ENCODE data around the gene SLC12A7. TPM values are rescaled to one million over a fixed set of nuclear protein-coding genes. Genes with fewer than 3 reads are reported as not detected.

SLC12A7 gene
- polyA plus RNA-seq, 1 donor (not counting 4 experiments of a cell fraction or from before 2014, with no cell fraction given), result 1.5 TPM

- Histone ChIP-seq H3K79me2 (ENCODE audit: control insufficient read depth, insufficient read depth, low read length) (no peaks in the 10 kb centered on the region), H3K4me1 (ENCODE audit: control insufficient read depth, extremely low read depth, insufficient read depth, low read length) (peaks cover 2% of the 10 kb centered on the region), H2AFZ (ENCODE audit: control insufficient read depth, low read length) (no peak overlapping the region), H3K9me3 (ENCODE audit: control insufficient read depth, low read depth, low read length) (no peaks in the 10 kb centered on the region), H3K4me3 (ENCODE audit: control insufficient read depth in 2 of 3, extremely low read depth in 1 of 3, insufficient read depth in 2 of 3, low read depth in 1 of 3, low read length in 3 of 3) (no peak overlapping the region), H3K36me3 (ENCODE audit: control insufficient read depth in 2 of 2, extremely low read depth in 1 of 2, insufficient read depth in 2 of 2, low read length in 2 of 2) (no peaks in the 10 kb centered on the region), H3K27ac (ENCODE audit: control insufficient read depth, insufficient read depth, low read length) (no peak overlapping the region), H3K4me2 (ENCODE audit: control insufficient read depth, extremely low read depth, insufficient read depth, low read depth, low read length) (no peak overlapping the region), H3K9ac (ENCODE audit: control insufficient read depth, extremely low read depth, insufficient read depth, low read length) (no peak overlapping the region), H4K20me1 (ENCODE audit: control insufficient read depth, extremely low read depth, insufficient read depth, low read length) (no peaks in the 10 kb centered on the region), H3K27me3 (ENCODE audit: control insufficient read depth, extremely low read depth, insufficient read depth, low read length) (peaks cover 53% of the 10 kb centered on the region), H3K9me1 (ENCODE audit: control insufficient read depth, extremely low read depth, insufficient read depth, low read length) (no peaks in the 10 kb centered on the region)
- dilution Hi-C loops (cut with MboI; ENCODE audit: extremely low pct_ligation_motif_present, low sequenced_read_pairs), result no loop called here
- DNase-seq (ENCODE audit: low read depth, low spot score), result no peak
- FAIRE-seq, result no peak
- no peak for TF ChIP-seq CTCF (optimal IDR thresholded peaks at IDR 0.05 in 1 of 3, IDR thresholded peaks at IDR 0.05 in 1 of 3, conservative IDR thresholded peaks at IDR 0.05 in 1 of 3; ENCODE audit: extremely low read depth in 1 of 3, insufficient read depth in 2 of 3, low read length in 3 of 3)
- TF ChIP-seq EZH2 (IDR thresholded peaks at IDR 0.05; ENCODE audit: low read length), result no peak
Measured at GRCh38 chr5:1125030-1125357, 13.1 kb upstream of the SLC12A7 start.

- Histone ChIP-seq H3K27ac (ENCODE audit: control insufficient read depth, insufficient read depth, low read length) (no peak overlapping the region), H2AFZ (ENCODE audit: control insufficient read depth, low read length) (no peak overlapping the region), H3K9me3 (ENCODE audit: control insufficient read depth, low read depth, low read length) (no peaks in the 10 kb centered on the region), H3K4me3 (ENCODE audit: control insufficient read depth in 2 of 3, extremely low read depth in 1 of 3, insufficient read depth in 2 of 3, low read depth in 1 of 3, low read length in 3 of 3) (no peak overlapping the region), H3K36me3 (ENCODE audit: control insufficient read depth in 2 of 2, extremely low read depth in 1 of 2, insufficient read depth in 2 of 2, low read length in 2 of 2) (no peaks in the 10 kb centered on the region), H3K27me3 (ENCODE audit: control insufficient read depth, extremely low read depth, insufficient read depth, low read length) (peaks cover 53% of the 10 kb centered on the region), H4K20me1 (ENCODE audit: control insufficient read depth, extremely low read depth, insufficient read depth, low read length) (no peaks in the 10 kb centered on the region), H3K4me1 (ENCODE audit: control insufficient read depth, extremely low read depth, insufficient read depth, low read length) (no peaks in the 10 kb centered on the region), H3K79me2 (ENCODE audit: control insufficient read depth, insufficient read depth, low read length) (no peaks in the 10 kb centered on the region), H3K9me1 (ENCODE audit: control insufficient read depth, extremely low read depth, insufficient read depth, low read length) (no peaks in the 10 kb centered on the region), H3K4me2 (ENCODE audit: control insufficient read depth, extremely low read depth, insufficient read depth, low read depth, low read length) (no peak overlapping the region), H3K9ac (ENCODE audit: control insufficient read depth, extremely low read depth, insufficient read depth, low read length) (no peak overlapping the region)
- dilution Hi-C loops (cut with MboI; ENCODE audit: extremely low pct_ligation_motif_present, low sequenced_read_pairs), result no loop called here
- TF ChIP-seq CTCF (optimal IDR thresholded peaks at IDR 0.05 in 1 of 3, IDR thresholded peaks at IDR 0.05 in 1 of 3, conservative IDR thresholded peaks at IDR 0.05 in 1 of 3; ENCODE audit: extremely low read depth in 1 of 3, insufficient read depth in 2 of 3, low read length in 3 of 3), result no peak
- TF ChIP-seq EZH2 (IDR thresholded peaks at IDR 0.05; ENCODE audit: low read length), result no peak
- DNase-seq (ENCODE audit: low read depth, low spot score), result no peak
- no peak for FAIRE-seq
Measured at GRCh38 chr5:1124205-1125029, 12.6 kb upstream of the SLC12A7 start.

Data from keratinocyte (primary cell).